Osteoblast (primary cell): ENCODE measurements around the gene DYSF. TPM values are rescaled to one million over a fixed set of nuclear protein-coding genes. Genes with fewer than 3 reads are reported as not detected.

Experiments used
- DNase-seq: peaks from one replicate; pipeline ENCODE4 v3.0.0; 2011; ENCODE audit warnings: low spot score, mixed read lengths; ENCODE audit not compliant: insufficient read length; ENCODE audit errors: missing footprints
- H2AFZ ChIP-seq: 2 replicates; pipeline ENCODE4 v1.6.0; 2011; ENCODE audit warnings: mild to moderate bottlenecking, low read length
- H3K27ac ChIP-seq: 2 replicates; pipeline ENCODE4 v1.5.1; 2011; ENCODE audit warnings: mild to moderate bottlenecking, low read depth, low read length, moderate library complexity
- H3K27me3 ChIP-seq: 2 replicates; pipeline ENCODE4 v1.6.0; 2012; ENCODE audit warnings: mild to moderate bottlenecking, control low read depth, inconsistent platforms, low read length, moderate library complexity; ENCODE audit not compliant: insufficient read depth
- H3K36me3 ChIP-seq: 2 replicates; pipeline ENCODE4 v1.5.1; 2011; ENCODE audit warnings: mild to moderate bottlenecking, low read length, control low read depth, moderate library complexity; ENCODE audit not compliant: insufficient read depth
- H3K4me1 ChIP-seq: 2 replicates; pipeline ENCODE4 v1.5.1; 2011; ENCODE audit warnings: mild to moderate bottlenecking, low read length, control low read depth, moderate library complexity; ENCODE audit not compliant: insufficient read depth
- H3K4me2 ChIP-seq: 2 replicates; pipeline ENCODE4 v1.6.0; 2011; ENCODE audit warnings: mild to moderate bottlenecking, low read length; ENCODE audit not compliant: insufficient read depth
- H3K4me3 ChIP-seq: fragments of 200-600 bp; sonication (generic); 3 replicates; pipeline ENCODE4 v1.5.1; 2012; ENCODE audit warnings: mild to moderate bottlenecking, low read length, inconsistent platforms; ENCODE audit not compliant: insufficient read depth
- H3K79me2 ChIP-seq: 2 replicates; pipeline ENCODE4 v1.6.0; 2012; ENCODE audit warnings: mild to moderate bottlenecking, low read length, control low read depth, inconsistent platforms; ENCODE audit not compliant: insufficient read depth
- H3K9me3 ChIP-seq: 2 replicates; pipeline ENCODE4 v1.5.1; 2011; ENCODE audit warnings: low read depth, low read length, control low read depth
- H4K20me1 ChIP-seq: 2 replicates; pipeline ENCODE4 v1.6.0; 2012; ENCODE audit warnings: mild to moderate bottlenecking, low read length, control low read depth; ENCODE audit not compliant: insufficient read depth
- total RNA-seq: library from RNA; depleted of rRNA; stranded (reverse); fragments of >200 nt; gene quantifications from 2 replicates; pipeline ENCODE4 v1.2.3, GENCODE V29; 2012
- TF ChIP-seq, protein P1 (sequence below): IDR thresholded peaks from 2 replicates; pipeline ENCODE4 v1.5.1; 2011; ENCODE audit warnings: mild to moderate bottlenecking, low read depth, low read length, moderate library complexity; ENCODE audit errors: extremely low read depth

Gene DYSF
- total RNA-seq, 1 donor, result 4.3 TPM

- H2AFZ ChIP-seq, result no peak overlapping the region
- TF ChIP-seq, protein P1, sequence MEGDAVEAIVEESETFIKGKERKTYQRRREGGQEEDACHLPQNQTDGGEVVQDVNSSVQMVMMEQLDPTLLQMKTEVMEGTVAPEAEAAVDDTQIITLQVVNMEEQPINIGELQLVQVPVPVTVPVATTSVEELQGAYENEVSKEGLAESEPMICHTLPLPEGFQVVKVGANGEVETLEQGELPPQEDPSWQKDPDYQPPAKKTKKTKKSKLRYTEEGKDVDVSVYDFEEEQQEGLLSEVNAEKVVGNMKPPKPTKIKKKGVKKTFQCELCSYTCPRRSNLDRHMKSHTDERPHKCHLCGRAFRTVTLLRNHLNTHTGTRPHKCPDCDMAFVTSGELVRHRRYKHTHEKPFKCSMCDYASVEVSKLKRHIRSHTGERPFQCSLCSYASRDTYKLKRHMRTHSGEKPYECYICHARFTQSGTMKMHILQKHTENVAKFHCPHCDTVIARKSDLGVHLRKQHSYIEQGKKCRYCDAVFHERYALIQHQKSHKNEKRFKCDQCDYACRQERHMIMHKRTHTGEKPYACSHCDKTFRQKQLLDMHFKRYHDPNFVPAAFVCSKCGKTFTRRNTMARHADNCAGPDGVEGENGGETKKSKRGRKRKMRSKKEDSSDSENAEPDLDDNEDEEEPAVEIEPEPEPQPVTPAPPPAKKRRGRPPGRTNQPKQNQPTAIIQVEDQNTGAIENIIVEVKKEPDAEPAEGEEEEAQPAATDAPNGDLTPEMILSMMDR, result no peak
- H3K4me2 ChIP-seq, result no peak overlapping the region
- H3K36me3 ChIP-seq, result no peaks in the 10 kb centered on the region
- H3K4me1 ChIP-seq, result no peaks in the 10 kb centered on the region
- peak; percentile 69 for DNase-seq
- no peak overlapping the region for H3K4me3 ChIP-seq
- no peaks in the 10 kb centered on the region for H4K20me1 ChIP-seq
- no peaks in the 10 kb centered on the region for H3K79me2 ChIP-seq
- H3K27ac ChIP-seq, result no peak overlapping the region
- H3K9me3 ChIP-seq, result no peaks in the 10 kb centered on the region
- peaks cover 17% of the 10 kb centered on the region for H3K27me3 ChIP-seq
These were observed 219.8 kb downstream of the DYSF start for GRCh38 chr2:71672826-71673795.

GRCh38 chr2:71674158-71674851 is 220.9 kb downstream of the DYSF start:
- Histone ChIP-seq H4K20me1 (no peaks in the 10 kb centered on the region), H3K27ac (no peak overlapping the region), H3K4me1 (no peaks in the 10 kb centered on the region), H3K36me3 (no peaks in the 10 kb centered on the region), H3K4me2 (no peak overlapping the region), H3K4me3 (no peak overlapping the region), H3K9me3 (no peaks in the 10 kb centered on the region), H2AFZ (no peak overlapping the region), H3K79me2 (no peaks in the 10 kb centered on the region), H3K27me3 (peaks cover 28% of the 10 kb centered on the region)
- no peak for DNase-seq
- TF ChIP-seq, protein P1, result no peak

DNA sequence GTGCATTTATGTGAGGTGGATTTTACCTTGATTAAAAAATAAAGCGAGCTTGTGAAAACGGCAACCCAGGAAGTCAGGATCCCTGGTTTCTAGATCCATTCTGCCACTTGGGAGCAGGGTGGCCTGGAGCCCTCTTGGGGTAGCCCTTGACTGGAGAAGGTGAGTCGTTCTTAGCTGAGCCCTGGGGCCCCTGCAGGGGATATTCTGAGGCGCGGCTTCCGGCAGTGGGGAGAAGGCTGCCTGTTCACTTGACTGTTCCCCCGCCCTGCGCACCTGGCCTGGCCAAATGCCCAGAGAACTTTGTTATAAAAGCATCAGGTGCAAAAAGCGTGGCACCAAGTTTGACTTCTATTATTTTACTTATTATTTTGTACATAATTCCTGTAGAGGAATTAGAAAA is 221.9 kb downstream of the DYSF start:
- H4K20me1 ChIP-seq, result no peaks in the 10 kb centered on the region
- no peak overlapping the region for H2AFZ ChIP-seq
- no peaks in the 10 kb centered on the region for H3K4me1 ChIP-seq
- TF ChIP-seq, protein P1, result no peak
- H3K4me2 ChIP-seq, result no peak overlapping the region
- H3K36me3 ChIP-seq, result no peaks in the 10 kb centered on the region
- DNase-seq, result no peak
- H3K27ac ChIP-seq, result no peak overlapping the region
- peaks cover 28% of the 10 kb centered on the region for H3K27me3 ChIP-seq
- no peak overlapping the region for H3K4me3 ChIP-seq
- no peaks in the 10 kb centered on the region for H3K9me3 ChIP-seq
- no peaks in the 10 kb centered on the region for H3K79me2 ChIP-seq

DNA sequence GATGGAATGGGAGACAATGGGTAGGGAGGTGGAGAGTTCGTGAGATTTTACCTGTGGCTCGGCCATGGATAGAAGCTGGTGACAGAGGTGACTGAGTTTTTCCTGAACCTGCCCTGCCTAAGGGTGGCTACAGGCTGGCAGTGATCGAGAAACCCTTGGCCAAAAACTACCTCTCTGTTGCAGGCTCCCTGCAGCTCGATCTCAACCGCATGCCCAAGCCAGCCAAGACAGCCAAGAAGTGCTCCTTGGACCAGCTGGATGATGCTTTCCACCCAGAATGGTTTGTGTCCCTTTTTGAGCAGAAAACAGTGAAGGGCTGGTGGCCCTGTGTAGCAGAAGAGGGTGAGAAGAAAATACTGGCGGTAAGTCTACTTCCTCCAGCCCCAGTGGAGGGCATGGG is 225.5 kb downstream of the DYSF start:
- TF ChIP-seq, protein P1, result no peak

More for the DNA sequence above, 225.5 kb downstream of the DYSF start:
- H3K27ac ChIP-seq, result no peak overlapping the region
- no peak overlapping the region for H2AFZ ChIP-seq
- no peaks in the 10 kb centered on the region for H3K79me2 ChIP-seq
- H3K4me2 ChIP-seq, result no peak overlapping the region
- no peaks in the 10 kb centered on the region for H3K9me3 ChIP-seq
- H4K20me1 ChIP-seq, result no peaks in the 10 kb centered on the region
- no peaks in the 10 kb centered on the region for H3K4me1 ChIP-seq
- H3K27me3 ChIP-seq, result peaks cover 26% of the 10 kb centered on the region
- H3K4me3 ChIP-seq, result no peak overlapping the region
- no peaks in the 10 kb centered on the region for H3K36me3 ChIP-seq
- no peak for DNase-seq
